ENCODE results near the gene EIF2B5.

DNA sequence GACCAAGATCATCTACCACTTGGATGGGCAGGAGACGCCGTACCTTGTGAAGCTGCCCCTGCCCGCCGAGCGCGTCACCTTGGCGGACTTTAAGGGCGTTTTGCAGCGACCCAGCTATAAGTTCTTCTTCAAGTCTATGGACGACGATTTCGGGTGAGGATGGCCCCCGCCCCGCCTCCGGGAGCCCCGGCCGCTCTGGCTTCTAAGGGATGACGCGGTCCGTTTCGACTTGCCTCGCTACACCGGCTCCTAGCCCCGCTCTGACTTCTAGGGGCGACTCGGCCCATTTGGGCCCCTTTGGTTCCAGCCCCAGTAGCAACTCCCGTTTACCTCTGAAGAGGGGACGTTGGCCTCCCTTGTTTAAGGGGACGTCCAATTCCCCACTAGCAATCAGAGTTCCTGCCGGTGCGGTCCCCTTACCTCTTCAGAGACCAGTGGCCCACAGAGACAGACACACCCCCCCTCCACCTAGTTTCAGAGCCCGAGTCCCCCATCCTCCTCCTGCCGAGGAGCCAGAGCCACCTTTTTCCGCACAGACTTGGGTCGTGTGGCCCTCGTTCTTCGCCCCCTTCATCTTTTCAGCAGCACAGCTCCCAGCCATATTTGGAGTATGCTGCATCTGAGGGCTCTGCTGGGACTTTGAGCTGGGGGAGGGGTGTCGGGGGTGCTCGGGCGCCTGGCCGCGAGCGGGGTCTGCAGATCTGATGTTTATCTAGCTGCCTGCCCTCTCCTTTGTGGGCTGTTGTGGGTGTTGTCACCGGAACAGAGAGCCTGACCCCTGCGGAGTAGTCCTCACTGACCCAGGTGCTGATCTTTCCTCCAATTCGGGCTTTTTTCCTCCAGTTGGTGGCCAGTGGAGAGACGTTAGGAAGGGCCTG lies 20.7 kb downstream of the EIF2B5 start:
- TF ChIP-seq, protein P1, sequence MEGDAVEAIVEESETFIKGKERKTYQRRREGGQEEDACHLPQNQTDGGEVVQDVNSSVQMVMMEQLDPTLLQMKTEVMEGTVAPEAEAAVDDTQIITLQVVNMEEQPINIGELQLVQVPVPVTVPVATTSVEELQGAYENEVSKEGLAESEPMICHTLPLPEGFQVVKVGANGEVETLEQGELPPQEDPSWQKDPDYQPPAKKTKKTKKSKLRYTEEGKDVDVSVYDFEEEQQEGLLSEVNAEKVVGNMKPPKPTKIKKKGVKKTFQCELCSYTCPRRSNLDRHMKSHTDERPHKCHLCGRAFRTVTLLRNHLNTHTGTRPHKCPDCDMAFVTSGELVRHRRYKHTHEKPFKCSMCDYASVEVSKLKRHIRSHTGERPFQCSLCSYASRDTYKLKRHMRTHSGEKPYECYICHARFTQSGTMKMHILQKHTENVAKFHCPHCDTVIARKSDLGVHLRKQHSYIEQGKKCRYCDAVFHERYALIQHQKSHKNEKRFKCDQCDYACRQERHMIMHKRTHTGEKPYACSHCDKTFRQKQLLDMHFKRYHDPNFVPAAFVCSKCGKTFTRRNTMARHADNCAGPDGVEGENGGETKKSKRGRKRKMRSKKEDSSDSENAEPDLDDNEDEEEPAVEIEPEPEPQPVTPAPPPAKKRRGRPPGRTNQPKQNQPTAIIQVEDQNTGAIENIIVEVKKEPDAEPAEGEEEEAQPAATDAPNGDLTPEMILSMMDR (IDR thresholded peaks at IDR 0.05; ENCODE audit: low read length), result no peak
- TF ChIP-seq EZH2 (IDR thresholded peaks at IDR 0.05; ENCODE audit: borderline replicate concordance, low read length), result no peak
